ENCODE measurements around the gene STX8.
"Not testable (repeated sequence)": the region's sequence is repeated elsewhere in the genome, so short reads cannot be mapped to it uniquely, and the experiment has no call there.

The STX8 gene

GRCh38 chr17:9576521-9577372 is 1.1 kb upstream of the STX8 start, which contains the start of gene CFAP52:
TSS of gene CFAP52 (plus strand) at chr17:9576642. CDS start at chr17:9576696, 54 bp downstream.
- H3K4me3 ChIP-seq = peak within 1 kb of the TSS; percentile 63 to 72
- DNase-seq = peak; percentile 71 to 86
- no peaks in the 10 kb centered on the region for H3K36me3 ChIP-seq
- no peaks in the 10 kb centered on the region for H3K9me3 ChIP-seq
- H3K27ac ChIP-seq = peak within 1 kb of the TSS; percentile 58 to 72
- peak; percentile 40 to 52 for TF ChIP-seq CTCF (IDR thresholded peaks at IDR 0.05)
- intact Hi-C loops (cut with DNase I; ENCODE audit: low total_unique reads) = loop anchor here (10.0 kb wide), 1 partner anchor 1902 kb away; no protein-coding TSS in a partner anchor
- peaks cover 3 to 24% (median 7%) of the 10 kb centered on the region in 4 donors for H3K4me1 ChIP-seq
- no peaks in the 10 kb centered on the region for H3K27me3 ChIP-seq

GRCh38 chr17:9571201-9571600 is 4.4 kb downstream of the STX8 start:
- no peak for DNase-seq
- Histone ChIP-seq H3K27me3 (no peaks in the 10 kb centered on the region), H3K4me1 (peaks cover 0 to 18% (median 2%) of the 10 kb centered on the region in 4 donors), H3K27ac (no peak overlapping the region), H3K36me3 (peaks cover 16 to 34% (median 18%) of the 10 kb centered on the region in 3 donors), H3K4me3 (no peak overlapping the region), H3K9me3 (no peaks in the 10 kb centered on the region)
- intact Hi-C loops (cut with DNase I; ENCODE audit: low total_unique reads) = loop anchor here (10.0 kb wide), 1 partner anchor 1896 kb away; no protein-coding TSS in a partner anchor
- TF ChIP-seq CTCF (IDR thresholded peaks at IDR 0.05) = no peak

GRCh38 chr17:9568957-9569588 is 6.5 kb downstream of the STX8 start:
- H3K27ac ChIP-seq = no peak overlapping the region
- no peak overlapping the region for H3K4me3 ChIP-seq
- H3K36me3 ChIP-seq = peaks cover 16 to 34% (median 18%) of the 10 kb centered on the region in 3 donors
- DNase-seq = no peak
- no peaks in the 10 kb centered on the region for H3K27me3 ChIP-seq
- TF ChIP-seq CTCF (IDR thresholded peaks at IDR 0.05) = no peak
- intact Hi-C loops (cut with DNase I; ENCODE audit: low total_unique reads) = no loop called here
- H3K4me1 ChIP-seq = peaks cover 0 to 7% (median 0%) of the 10 kb centered on the region in 4 donors
- no peaks in the 10 kb centered on the region for H3K9me3 ChIP-seq

- Histone ChIP-seq H3K27me3 (no peaks in the 10 kb centered on the region), H3K27ac (no peak overlapping the region), H3K4me1 (no peaks in the 10 kb centered on the region), H3K36me3 (peaks cover 16 to 34% (median 18%) of the 10 kb centered on the region in 3 donors), H3K4me3 (no peak overlapping the region), H3K9me3 (no peaks in the 10 kb centered on the region)
- DNase-seq = no peak
- intact Hi-C loops (cut with DNase I; ENCODE audit: low total_unique reads) = no loop called here
- no peak for TF ChIP-seq CTCF (IDR thresholded peaks at IDR 0.05)
Observed at GRCh38 chr17:9568004-9568403, 7.6 kb downstream of the STX8 start.

GRCh38 chr17:9566739-9567138 is 8.9 kb downstream of the STX8 start:
- H3K4me1 ChIP-seq; DNase-seq; H3K27me3 ChIP-seq; H3K4me3 ChIP-seq; H3K27ac ChIP-seq; H3K9me3 ChIP-seq; intact Hi-C loops (cut with DNase I; ENCODE audit: low total_unique reads): not testable (repeated sequence)
- peaks cover 16 to 34% (median 18%) of the 10 kb centered on the region in 3 donors for H3K36me3 ChIP-seq

- Histone ChIP-seq H3K36me3 (peaks cover 16 to 34% (median 18%) of the 10 kb centered on the region in 3 donors), H3K4me1 (no peaks in the 10 kb centered on the region), H3K9me3 (no peaks in the 10 kb centered on the region), H3K4me3 (no peak overlapping the region), H3K27me3 (no peaks in the 10 kb centered on the region), H3K27ac (no peak overlapping the region)
- intact Hi-C loops (cut with DNase I; ENCODE audit: low total_unique reads) = no loop called here
- no peak for DNase-seq
- no peak for TF ChIP-seq CTCF (IDR thresholded peaks at IDR 0.05)
Observed at GRCh38 chr17:9566067-9566466, 9.6 kb downstream of the STX8 start.
